Measurements from ENCODE around the gene TIAM1. TPM values are rescaled to one million over a fixed set of nuclear protein-coding genes. Genes with fewer than 3 reads are reported as not detected.

Gene TIAM1
- total and polyA plus RNA-seq, 9 donors, result 3.6 to 26.7 (median 7.1) TPM

DNA sequence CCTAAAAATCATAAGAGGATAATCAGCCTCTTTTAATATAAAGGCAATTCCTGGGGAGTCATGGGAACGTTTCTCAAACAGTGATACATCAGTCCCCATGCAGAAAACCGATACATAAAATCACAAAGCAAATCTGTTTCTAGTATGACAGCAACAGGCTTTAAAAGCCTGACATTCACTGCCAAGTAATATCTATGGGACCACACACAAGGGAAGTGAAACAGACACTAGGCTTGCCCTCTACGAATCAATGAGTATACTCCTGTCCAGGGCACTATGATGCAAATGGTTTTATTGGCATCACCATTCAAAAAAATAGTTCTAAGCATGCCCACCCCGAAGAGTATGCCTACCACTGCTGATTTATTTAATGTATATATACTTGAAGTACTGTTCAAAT, 54.4 kb downstream of the TIAM1 start:
- no peak for DNase-seq
- Histone ChIP-seq H3K27me3 (no peaks in the 10 kb centered on the region), H3K9me3 (no peaks in the 10 kb centered on the region), H3K4me3 (no peak overlapping the region), H3K27ac (no peak overlapping the region), H3K36me3 (no peaks in the 10 kb centered on the region), H3K4me1 (ENCODE audit: insufficient read depth) (no peaks in the 10 kb centered on the region)
- TF ChIP-seq, protein P1, sequence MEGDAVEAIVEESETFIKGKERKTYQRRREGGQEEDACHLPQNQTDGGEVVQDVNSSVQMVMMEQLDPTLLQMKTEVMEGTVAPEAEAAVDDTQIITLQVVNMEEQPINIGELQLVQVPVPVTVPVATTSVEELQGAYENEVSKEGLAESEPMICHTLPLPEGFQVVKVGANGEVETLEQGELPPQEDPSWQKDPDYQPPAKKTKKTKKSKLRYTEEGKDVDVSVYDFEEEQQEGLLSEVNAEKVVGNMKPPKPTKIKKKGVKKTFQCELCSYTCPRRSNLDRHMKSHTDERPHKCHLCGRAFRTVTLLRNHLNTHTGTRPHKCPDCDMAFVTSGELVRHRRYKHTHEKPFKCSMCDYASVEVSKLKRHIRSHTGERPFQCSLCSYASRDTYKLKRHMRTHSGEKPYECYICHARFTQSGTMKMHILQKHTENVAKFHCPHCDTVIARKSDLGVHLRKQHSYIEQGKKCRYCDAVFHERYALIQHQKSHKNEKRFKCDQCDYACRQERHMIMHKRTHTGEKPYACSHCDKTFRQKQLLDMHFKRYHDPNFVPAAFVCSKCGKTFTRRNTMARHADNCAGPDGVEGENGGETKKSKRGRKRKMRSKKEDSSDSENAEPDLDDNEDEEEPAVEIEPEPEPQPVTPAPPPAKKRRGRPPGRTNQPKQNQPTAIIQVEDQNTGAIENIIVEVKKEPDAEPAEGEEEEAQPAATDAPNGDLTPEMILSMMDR (IDR thresholded peaks at IDR 0.05), result no peak
- TF ChIP-seq POLR2A (IDR thresholded peaks at IDR 0.05), result no peak
- no peak for TF ChIP-seq EP300 (IDR thresholded peaks at IDR 0.05)
- WGBS, 3 donors, result 68 to 87% (median 85%) methylated on average over 4 of the region's 4 CpGs
- intact Hi-C loops (cut with DNase I), result no loop called here

- intact Hi-C loops (cut with DNase I), result no loop called here
- Histone ChIP-seq H3K27me3 (no peaks in the 10 kb centered on the region), H3K4me3 (no peak overlapping the region), H3K9me3 (no peaks in the 10 kb centered on the region), H3K36me3 (no peaks in the 10 kb centered on the region), H3K27ac (no peak overlapping the region), H3K4me1 (ENCODE audit: insufficient read depth) (no peaks in the 10 kb centered on the region)
- no peak for DNase-seq
- WGBS, 3 donors, result 94 to 100% (median 95%) methylated on average over 3 of the region's 3 CpGs
- TF ChIP-seq POLR2A (IDR thresholded peaks at IDR 0.05) (no peak), EP300 (IDR thresholded peaks at IDR 0.05) (no peak)
- TF ChIP-seq, protein P1 (IDR thresholded peaks at IDR 0.05), result no peak
Measured at GRCh38 chr21:31288191-31288590, 55.9 kb downstream of the TIAM1 start.

- Histone ChIP-seq H3K4me3 (no peak overlapping the region), H3K27me3 (no peaks in the 10 kb centered on the region), H3K27ac (no peak overlapping the region), H3K36me3 (no peaks in the 10 kb centered on the region), H3K9me3 (no peaks in the 10 kb centered on the region), H3K4me1 (ENCODE audit: insufficient read depth) (peaks cover 2% of the 10 kb centered on the region)
- WGBS, 3 donors, result 93 to 99% (median 94%) methylated on average over 2 of the region's 2 CpGs
- no peak for DNase-seq
- TF ChIP-seq EP300 (IDR thresholded peaks at IDR 0.05) (no peak), POLR2A (IDR thresholded peaks at IDR 0.05) (no peak)
- TF ChIP-seq, protein P1 (IDR thresholded peaks at IDR 0.05), result no peak
- intact Hi-C loops (cut with DNase I), result no loop called here
Measured at GRCh38 chr21:31287201-31287600, 56.9 kb downstream of the TIAM1 start.

GRCh38 chr21:31286621-31287020, 57.4 kb downstream of the TIAM1 start:
- 95 to 100% (median 97%) methylated on average over 1 of the region's 1 CpG for WGBS, 3 donors
- H3K4me1 ChIP-seq (ENCODE audit: insufficient read depth), result peaks cover 3% of the 10 kb centered on the region
- H3K36me3 ChIP-seq, result no peaks in the 10 kb centered on the region
- TF ChIP-seq, protein P1 (IDR thresholded peaks at IDR 0.05), result no peak
- TF ChIP-seq POLR2A (IDR thresholded peaks at IDR 0.05) (no peak), EP300 (IDR thresholded peaks at IDR 0.05) (no peak)
- no peaks in the 10 kb centered on the region for H3K27me3 ChIP-seq
- DNase-seq, result no peak
- H3K4me3 ChIP-seq, result no peak overlapping the region
- intact Hi-C loops (cut with DNase I), result no loop called here
- H3K27ac ChIP-seq, result no peak overlapping the region
- H3K9me3 ChIP-seq, result no peaks in the 10 kb centered on the region
